Adrenal gland (tissue), 12 donors: Measurements from ENCODE around the gene NLGN4X. TPM values are rescaled to one million over a fixed set of nuclear protein-coding genes. Genes with fewer than 3 reads are reported as not detected.

Source experiments
- DNase-seq, 7 donors: peaks; one replicate each; pipeline ENCODE4 v3.0.0-alpha.2; 2019 to 2020
- H3K27ac ChIP-seq, 5 donors: fragments of 200-600 bp; sonication (generic) in 4 of 5; 1 replicate in 3 of 5; 2 replicates in 2 of 5; pipeline versions ENCODE4 v1.5.1 to v1.8.0; 2016 to 2020; ENCODE audit warnings: mild to moderate bottlenecking in 1 of 5
- H3K27me3 ChIP-seq: fragments of 200-600 bp; 2 replicates; pipeline ENCODE4 v1.8.0; 2021
- H3K36me3 ChIP-seq, 2 donors: fragments of 200-600 bp; replicated peaks in 1 of 2; 1 replicate in 1 of 2; 2 replicates in 1 of 2; pipeline versions ENCODE4 v1.5.1 to v1.8.0; 2018 to 2022
- H3K4me1 ChIP-seq, 2 donors: fragments of 200-600 bp; replicated peaks in 1 of 2; 1 replicate in 1 of 2; 2 replicates in 1 of 2; pipeline versions ENCODE4 v1.5.1 to v1.8.0; 2018 to 2021
- H3K4me3 ChIP-seq, 4 donors: fragments of 200-600 bp; sonication (generic) in 3 of 4; one replicate each; pipeline ENCODE4 v1.5.1; 2016 to 2018
- H3K9me3 ChIP-seq, 3 donors: fragments of 200-600 bp; sonication (generic) in 1 of 3; replicated peaks in 1 of 3; 1 replicate in 2 of 3; 2 replicates in 1 of 3; pipeline versions ENCODE4 v1.5.1 to v1.8.0; 2016 to 2021
- CTCF ChIP-seq, 6 experiments: fragments of 450-650 bp in 4 of 6; fragments of 200-600 bp in 2 of 6; sonication (generic) in 1 of 6; IDR thresholded peaks; 1 replicate in 5 of 6; 2 replicates in 1 of 6; pipeline versions ENCODE4 v1.5.1 to v1.8.0; 2016 to 2021; ENCODE audit warnings: antibody characterized with exemption in 6 of 6, mild to moderate bottlenecking in 2 of 6, moderate library complexity in 1 of 6
- POLR2A ChIP-seq, 2 donors: fragments of 450-650 bp; IDR thresholded peaks; one replicate each; pipeline ENCODE4 v1.6.1; 2017; ENCODE audit warnings: antibody characterized with exemption in 2 of 2, mild to moderate bottlenecking in 2 of 2, moderate library complexity in 1 of 2
- WGBS, 4 donors: extraction: QIAGEN DNeasy Blood & Tissue Kit in 2 of 4; methylation state at CpG; one replicate each; pipeline versions ENCODE4 v1.1.5 to v1.1.7; 2013 to 2017; 5-methylcytosine and 5-hydroxymethylcytosine counted together
- intact Hi-C, 2 donors: fragments of 100-400 bp; cut with DNase I; formaldehyde crosslinking; loops; one replicate each; pipeline versions ENCODE4 v1.14.1 to v1.15.0; 2022 to 2023
- polyA plus RNA-seq, 3 donors: library from polyadenylated mRNA; stranded (reverse); fragments of 200-250 nt in 2 of 3; fragments of 350-450 nt in 1 of 3; fragmentation: Illumina TruSeq in 1 of 3; extraction: RNeasy Lipid Tissue Mini Kit (QIAGEN cat#74804) in 1 of 3; gene quantifications; one replicate each; pipeline ENCODE4 v1.2.3, GENCODE V29; 2013 to 2014
- total RNA-seq, 9 donors: library from RNA; depleted of rRNA in 4 of 9; stranded (reverse); fragments of >200 nt in 4 of 9; fragments of 120-200 nt in 1 of 9; fragmentation: NEBNext Ultra II Directional in 1 of 9; extraction: Animal tissue kit (Norgen Biotek cat#: 25700) in 1 of 9; gene quantifications; one replicate each; pipeline versions ENCODE4 v1.1.0 to v1.2.4, GENCODE V29; 2013 to 2023
- donor health status: healthy with polysubstance abuse.
- donor health status: Bipolar disorder and iron deficiency.
- donor health status: DM: yes; HTN: yes; CAD: no.
- donor health status: DM: no; HTN: no; CAD: no.
- donor health status: DM: no; HTN: no; CAD: no.
- donor health status: DM: yes; HTN: yes; CAD: no.

NLGN4X gene
- total and polyA plus RNA-seq, 12 donors: 0.16 to 3.4 (median 1.3) TPM

GRCh38 chrX:6163721-6164120 lies 64.9 kb downstream of the NLGN4X start:
- 42 to 75% (median 63%) methylated on average over 1 of the region's 1 CpG for WGBS, 4 donors
- TF ChIP-seq POLR2A (IDR thresholded peaks at IDR 0.05): no peak

DNA sequence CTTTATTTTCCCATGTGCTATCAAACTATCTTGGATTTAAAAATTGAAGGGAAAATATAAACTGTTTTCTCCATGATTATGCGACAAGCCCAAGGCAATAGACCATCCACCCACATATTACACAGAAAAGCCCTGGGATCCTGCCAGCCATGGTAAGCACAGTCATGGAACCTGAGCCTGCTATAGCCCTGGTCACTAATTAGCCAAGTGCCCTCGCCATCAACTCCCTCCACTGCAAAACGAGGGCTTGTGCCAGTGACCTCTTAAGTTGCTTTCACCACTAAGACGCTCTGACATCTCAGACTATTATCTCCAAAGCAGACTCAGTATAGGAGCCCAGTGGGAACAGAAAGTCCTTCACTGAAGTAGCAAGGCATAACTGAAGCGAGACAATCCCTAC lies 69.2 kb downstream of the NLGN4X start:
- TF ChIP-seq POLR2A (IDR thresholded peaks at IDR 0.05): no peak
- no peak for TF ChIP-seq CTCF (IDR thresholded peaks at IDR 0.05)
- Histone ChIP-seq H3K9me3 (no peaks in the 10 kb centered on the region), H3K4me1 (no peaks in the 10 kb centered on the region), H3K27ac (no peak overlapping the region), H3K4me3 (no peak overlapping the region), H3K36me3 (no peaks in the 10 kb centered on the region), H3K27me3 (no peaks in the 10 kb centered on the region)
- intact Hi-C loops: no loop called here
- no peak for DNase-seq
- 49 to 86% (median 67%) methylated on average over 4 to 5 of the region's 5 CpGs for WGBS, 4 donors

More at GRCh38 chrX:6163721-6164120, 64.9 kb downstream of the NLGN4X start:
- intact Hi-C loops: no loop called here
- H3K9me3 ChIP-seq: no peaks in the 10 kb centered on the region
- H3K36me3 ChIP-seq: no peaks in the 10 kb centered on the region
- no peak for DNase-seq
- H3K27me3 ChIP-seq: no peaks in the 10 kb centered on the region
- H3K27ac ChIP-seq: no peak overlapping the region
- H3K4me3 ChIP-seq: no peak overlapping the region
- H3K4me1 ChIP-seq: no peaks in the 10 kb centered on the region

- DNase-seq: no peak
- Histone ChIP-seq H3K27ac (no peak overlapping the region), H3K4me3 (no peak overlapping the region), H3K36me3 (no peaks in the 10 kb centered on the region), H3K4me1 (no peaks in the 10 kb centered on the region), H3K9me3 (no peaks in the 10 kb centered on the region), H3K27me3 (no peaks in the 10 kb centered on the region)
- WGBS, 4 donors: 70 to 87% (median 77%) methylated on average over 4 to 5 of the region's 5 CpGs
- intact Hi-C loops: no loop called here
- TF ChIP-seq CTCF (IDR thresholded peaks at IDR 0.05): no peak
- no peak for TF ChIP-seq POLR2A (IDR thresholded peaks at IDR 0.05)
Observed at GRCh38 chrX:6151971-6152370, 76.7 kb downstream of the NLGN4X start.

DNA sequence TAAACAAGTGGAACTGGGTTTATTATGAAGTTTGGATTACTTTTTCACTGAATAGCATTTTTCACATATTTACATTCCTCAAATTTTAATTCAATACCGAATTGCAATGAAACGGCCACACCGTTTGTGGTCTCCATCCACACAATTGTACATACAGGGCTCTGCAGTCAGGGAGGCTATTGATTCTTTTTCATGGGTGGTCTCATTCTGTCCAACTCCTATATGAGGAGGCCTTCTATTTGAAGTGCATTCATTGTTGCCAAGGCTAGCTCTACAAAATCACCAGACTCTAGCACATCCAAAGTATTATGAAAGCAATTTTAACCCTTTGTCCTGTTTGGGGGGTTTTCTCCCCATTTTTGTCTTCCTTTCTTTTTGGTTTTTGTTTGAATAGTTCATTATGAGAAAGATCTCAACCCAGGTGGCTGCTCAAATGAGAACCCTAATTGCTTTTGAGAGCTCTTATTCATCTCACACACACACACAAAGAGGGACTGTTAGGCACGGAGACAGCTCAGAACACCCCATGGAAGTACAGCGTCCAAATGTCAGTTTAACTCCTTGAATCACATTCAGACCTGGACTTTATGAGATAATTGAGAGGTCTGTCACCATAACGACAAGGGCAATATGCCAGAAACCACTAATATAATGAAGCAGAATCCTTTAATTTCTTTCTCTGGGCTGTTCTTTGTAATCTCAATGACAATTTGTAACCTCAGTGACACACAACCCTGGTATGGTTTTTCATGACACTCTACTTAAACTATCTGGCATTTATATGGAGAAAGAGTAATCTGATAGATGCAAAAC lies 79.4 kb downstream of the NLGN4X start:
- intact Hi-C loops: no loop called here
- no peak for TF ChIP-seq POLR2A (IDR thresholded peaks at IDR 0.05)
- no peak for TF ChIP-seq CTCF (IDR thresholded peaks at IDR 0.05)
- Histone ChIP-seq H3K27ac (no peak overlapping the region), H3K9me3 (no peaks in the 10 kb centered on the region), H3K4me3 (no peak overlapping the region), H3K36me3 (no peaks in the 10 kb centered on the region), H3K4me1 (no peaks in the 10 kb centered on the region), H3K27me3 (no peaks in the 10 kb centered on the region)
- DNase-seq: no peak
- 65 to 74% (median 69%) methylated on average over 6 of the region's 6 CpGs for WGBS, 4 donors

- Histone ChIP-seq H3K4me3 (no peak overlapping the region), H3K4me1 (no peaks in the 10 kb centered on the region), H3K27ac (no peak overlapping the region), H3K36me3 (no peaks in the 10 kb centered on the region), H3K9me3 (no peaks in the 10 kb centered on the region), H3K27me3 (no peaks in the 10 kb centered on the region)
- WGBS, 4 donors: 60 to 74% (median 73%) methylated on average over 2 of the region's 2 CpGs
- TF ChIP-seq POLR2A (IDR thresholded peaks at IDR 0.05): no peak
- no peak for TF ChIP-seq CTCF (IDR thresholded peaks at IDR 0.05)
- intact Hi-C loops: no loop called here
- no peak for DNase-seq
Observed at GRCh38 chrX:6134255-6134654, 94.4 kb downstream of the NLGN4X start.
